ENCODE data around the gene ZNF423. TPM values are rescaled to one million over a fixed set of nuclear protein-coding genes. Genes with fewer than 3 reads are reported as not detected.

ZNF423 gene
- total and polyA plus RNA-seq, 9 of the 15 experiments (the other 6 are each of a cell fraction or from before 2014, with no cell fraction given) = not detected

GRCh38 chr16:49817754-49818507 is 38.0 kb downstream of the ZNF423 start:
- ChIA-PET CTCF (ENCODE audit: low intra/inter-chr PET ratio) (no interaction called here), POLR2A (interaction anchor here (0.9 kb wide), 1 partner anchor 13 kb away, joined by 3 read pairs; no protein-coding TSS in a partner anchor)
- H3K36me3 ChIP-seq (ENCODE audit: control insufficient read depth, insufficient read depth, low read length) = no peaks in the 10 kb centered on the region
- DNase-seq (ENCODE audit: extremely low read depth in 1 of 4, low spot score in 3 of 4) (no peak), ATAC-seq (no peak), FAIRE-seq (no peak)
- no peaks in the 10 kb centered on the region for H3K79me2 ChIP-seq (ENCODE audit: control insufficient read depth, insufficient read depth, low read length)
- in situ Hi-C loops (cut with MboI) (no loop called here), intact Hi-C loops (cut with micrococcal nuclease) (no loop called here)
- H3K4me3 ChIP-seq = no peak overlapping the region
- no peak overlapping the region for H3K27ac ChIP-seq (ENCODE audit: extremely low read depth, low read depth, low read length)
- WGBS (ENCODE audit: insufficient coverage, low coverage, missing lambda C conversion rate) = under 1% methylated on average over 13 of the region's 13 CpGs
- H3K9me1 ChIP-seq (ENCODE audit: control insufficient read depth, insufficient read depth, low read length) = no peaks in the 10 kb centered on the region
- no peak overlapping the region for H3K4me2 ChIP-seq (ENCODE audit: insufficient read depth, low read length)
- no TSS peak for BruUV-seq (replicated peaks)
- TF ChIP-seq BRD9 (IDR thresholded peaks at IDR 0.05; ENCODE audit: low read depth, partially characterized antibody) (no peak), RBM25 (IDR thresholded peaks at IDR 0.05; ENCODE audit: low read depth, low read length, severe bottlenecking) (peak; percentile 84), BCOR (IDR thresholded peaks at IDR 0.05) (peak; percentile 23; the same call in 1 of the 2 replicates), AFF1 (IDR thresholded peaks at IDR 0.05; ENCODE audit: low read depth in 1 of 2, partially characterized antibody in 2 of 2) (no peak), ZNF316 (IDR thresholded peaks at IDR 0.05) (0 out of 2 replicates have a peak, but pooled peaks have one; percentile 11), MAFG (tag; conservative IDR thresholded peaks at IDR 0.05) (peak; percentile 18; the same call in 1 of the 2 replicates), RBM15 (IDR thresholded peaks at IDR 0.05; ENCODE audit: insufficient read depth, low read length) (no peak), ZFP36 (IDR thresholded peaks at IDR 0.05; ENCODE audit: low read depth, low read length, partially characterized antibody) (peak; percentile 65)
- H4K20me1 ChIP-seq (replicated peaks; ENCODE audit: control insufficient read depth, insufficient read depth, low read length) = peaks cover 3% of the 10 kb centered on the region; the same call in 1 of the 2 replicates
- H2AFZ ChIP-seq (ENCODE audit: low read depth, low read length) = no peak overlapping the region
- peaks cover 8 to 36% of the 10 kb centered on the region in 2 experiments; a peak in 4 of 5 replicates for H3K27me3 ChIP-seq (ENCODE audit: control insufficient read depth in 2 of 2, insufficient read depth in 2 of 2, low read length in 2 of 2)
- no peak overlapping the region for H3K9ac ChIP-seq (ENCODE audit: insufficient read depth in 1 of 2, low read depth in 2 of 2, low read length in 2 of 2)
- H3K4me1 ChIP-seq (replicated peaks in 1 of 2; ENCODE audit: control insufficient read depth in 2 of 2, insufficient read depth in 2 of 2, low read length in 2 of 2) = no peaks in the 10 kb centered on the region
- H3K9me3 ChIP-seq (replicated peaks; ENCODE audit: control insufficient read depth, insufficient read depth, low read depth, low read length) = no peaks in the 10 kb centered on the region
